HCT116 (cell line): ENCODE measurements around the gene DOCK10. TPM values are rescaled to one million over a fixed set of nuclear protein-coding genes. Genes with fewer than 3 reads are reported as not detected.

Source experiments
- ATAC-seq: fragments of 200-7000 bp; cut with Tn5 transposase; 2 replicates; pipeline ENCODE4 v1.9.1; 2020; ENCODE audit warnings: mild to moderate bottlenecking, moderate library complexity
- BruUV-seq: library from RNA; stranded (reverse); fragments of 400-500 nt; replicated peaks from 2 replicates; lab custom pipeline; 2021; lab: Mats Ljungman, UMichigan
- CTCF ChIA-PET: fragments of 300-600 bp; sonication (Branson Sonifier 250); formaldehyde crosslinking; loops from one replicate; lab custom pipeline; 2021; ENCODE audit warnings: antibody characterized with exemption; lab: Charles Lee
- POLR2A ChIA-PET: fragments of 300-600, 350-600 bp; sonication (Branson Sonifier 250); formaldehyde crosslinking; loops from one replicate; lab custom pipeline; 2021; ENCODE audit warnings: antibody characterized with exemption; lab: Charles Lee
- RAD21 ChIA-PET, 2 experiments: fragments of 300-600 bp; sonication (Branson Sonifier 250); formaldehyde crosslinking; loops; one replicate each; lab custom pipeline; 2023; ENCODE audit warnings: low total read pairs in 2 of 2; ENCODE audit not compliant: uncharacterized antibody in 2 of 2, unreplicated experiment in 2 of 2, low non-redundant PET in 1 of 2; lab: Charles Lee
- DNase-seq: peaks from one replicate; pipeline ENCODE4 v3.0.0-alpha.2; 2010; ENCODE audit warnings: low read depth, low spot score
- H2AFZ ChIP-seq: fragments of 200-600 bp; shearing (Covaris generic), sonication (generic); 2 replicates; pipeline ENCODE4 v1.6.1; 2017; ENCODE audit warnings: low read depth, mixed run types, mixed read lengths, antibody characterized with exemption, low read length; ENCODE audit not compliant: poor library complexity, severe bottlenecking
- H3K27ac ChIP-seq: 2 replicates; pipeline ENCODE4 v1.5.1; 2012; ENCODE audit warnings: low read depth, low read length
- H3K27me3 ChIP-seq: fragments of 200-600 bp; sonication (generic); 2 replicates; pipeline ENCODE4 v1.6.1; 2016; ENCODE audit warnings: mixed run types, low read length, mixed read lengths; ENCODE audit not compliant: insufficient read depth
- H3K36me3 ChIP-seq, 2 experiments: fragments of 200-500 bp in 1 of 2; fragments of 200-600 bp in 1 of 2; sonication (Bioruptor generic) in 1 of 2; sonication (generic) in 1 of 2; 2 replicates each; pipeline versions ENCODE4 v1.5.1 to v1.6.1; 2014 to 2016; ENCODE audit warnings: low read length in 2 of 2, inconsistent platforms in 1 of 2, mixed read lengths in 1 of 2, mixed run types in 1 of 2; ENCODE audit not compliant: insufficient read depth in 2 of 2, control insufficient read depth in 1 of 2
- H3K4me1 ChIP-seq, 2 experiments: fragments of 200-600 bp in 1 of 2; sonication (generic) in 1 of 2; 2 replicates each; pipeline versions ENCODE4 v1.5.1 to v1.6.1; 2012 to 2017; ENCODE audit warnings: low read length in 2 of 2, inconsistent platforms in 1 of 2, mild to moderate bottlenecking in 1 of 2, mixed read lengths in 1 of 2, mixed run types in 1 of 2, moderate library complexity in 1 of 2; ENCODE audit not compliant: insufficient read depth in 2 of 2, control insufficient read depth in 1 of 2
- H3K4me2 ChIP-seq: fragments of 200-600 bp; sonication (generic); 2 replicates; pipeline ENCODE4 v1.6.1; 2017; ENCODE audit warnings: mixed run types, low read length, mixed read lengths
- H3K4me3 ChIP-seq, 2 experiments: fragments of 200-600 bp in 1 of 2; sonication (generic) in 1 of 2; replicated peaks in 1 of 2; 2 replicates each; pipeline ENCODE4 v1.5.1; 2011 to 2016; ENCODE audit warnings: low read length in 2 of 2, control low read depth in 1 of 2, low read depth in 1 of 2, mild to moderate bottlenecking in 1 of 2, mixed read lengths in 1 of 2, mixed run types in 1 of 2
- H3K79me2 ChIP-seq: fragments of 200-600 bp; sonication (generic); 2 replicates; pipeline ENCODE4 v1.6.1; 2017; ENCODE audit warnings: mild to moderate bottlenecking, mixed run types, low read length, moderate library complexity, mixed read lengths; ENCODE audit not compliant: insufficient read depth
- H3K9ac ChIP-seq: fragments of 200-600 bp; sonication (generic); 2 replicates; pipeline ENCODE4 v1.6.1; 2016; ENCODE audit warnings: low read length, mixed read lengths
- H3K9me2 ChIP-seq: fragments of 200-600 bp; sonication (generic), shearing (Covaris generic); 2 replicates; pipeline ENCODE4 v1.6.1; 2017; ENCODE audit warnings: mixed run types, mild to moderate bottlenecking, moderate library complexity; ENCODE audit not compliant: insufficient read depth
- H3K9me3 ChIP-seq, 2 experiments: fragments of 200-500 bp in 1 of 2; fragments of 200-600 bp in 1 of 2; sonication (Bioruptor generic) in 1 of 2; sonication (generic) in 1 of 2; 2 replicates each; pipeline ENCODE4 v1.6.1; 2014 to 2017; ENCODE audit warnings: low read length in 2 of 2, mixed read lengths in 2 of 2, inconsistent platforms in 1 of 2, low read depth in 1 of 2, mild to moderate bottlenecking in 1 of 2, mixed run types in 1 of 2, moderate library complexity in 1 of 2; ENCODE audit not compliant: control insufficient read depth in 1 of 2, insufficient read depth in 1 of 2
- H4K20me1 ChIP-seq: fragments of 200-600 bp; sonication (generic), shearing (Covaris generic); 2 replicates; pipeline ENCODE4 v1.6.1; 2017; ENCODE audit warnings: mixed run types, mild to moderate bottlenecking, moderate library complexity; ENCODE audit not compliant: insufficient read depth
- CBX3 ChIP-seq: IDR thresholded peaks from 2 replicates; pipeline ENCODE4 v1.6.1; 2012; ENCODE audit warnings: low read depth
- CEBPB ChIP-seq: IDR thresholded peaks from 2 replicates; pipeline ENCODE4 v1.6.1; 2012; ENCODE audit warnings: low read depth
- CTCF ChIP-seq, 3 experiments: fragments of 200-600 bp in 1 of 3; sonication (generic) in 1 of 3; IDR thresholded peaks in 2 of 3; conservative IDR thresholded peaks in 1 of 3; 2 replicates each; pipeline ENCODE4 v1.5.1; 2012 to 2017; ENCODE audit warnings: low read depth in 2 of 3, low read length in 2 of 3, antibody characterized with exemption in 1 of 3, borderline replicate concordance in 1 of 3, control low read depth in 1 of 3, mild to moderate bottlenecking in 1 of 3, mixed read lengths in 1 of 3, mixed run types in 1 of 3, moderate library complexity in 1 of 3; ENCODE audit not compliant: insufficient read depth in 1 of 3
- EGR1 ChIP-seq: IDR thresholded peaks from 2 replicates; pipeline ENCODE4 v1.6.1; 2012; ENCODE audit warnings: low read depth
- ELF1 ChIP-seq: IDR thresholded peaks from 2 replicates; pipeline ENCODE4 v1.6.1; 2012; ENCODE audit warnings: low read depth, borderline replicate concordance
- EZH2 ChIP-seq: fragments of 200-600 bp; sonication (generic); IDR thresholded peaks from 2 replicates; pipeline ENCODE4 v1.6.1; 2017; ENCODE audit warnings: antibody characterized with exemption, mixed run types
- EZH2phosphoT487 ChIP-seq: fragments of 200-600 bp; IDR thresholded peaks from 2 replicates; pipeline ENCODE4 v1.6.1; 2018; ENCODE audit warnings: antibody characterized with exemption, borderline replicate concordance
- JUND ChIP-seq: IDR thresholded peaks from 2 replicates; pipeline ENCODE4 v1.6.1; 2012
- MAX ChIP-seq: IDR thresholded peaks from 2 replicates; pipeline ENCODE4 v1.6.1; 2012
- POLR2AphosphoS5 ChIP-seq: IDR thresholded peaks from 2 replicates; pipeline ENCODE4 v1.6.1; 2011; ENCODE audit warnings: mild to moderate bottlenecking, low read depth, low read length, moderate library complexity
- SRF ChIP-seq: IDR thresholded peaks from 2 replicates; pipeline ENCODE4 v1.6.1; 2012; ENCODE audit warnings: low read depth
- TCF7L2 ChIP-seq: IDR thresholded peaks from 2 replicates; pipeline ENCODE4 v1.7.0; 2011; ENCODE audit warnings: borderline replicate concordance, inconsistent platforms; ENCODE audit not compliant: insufficient read depth, insufficient read length; ENCODE audit errors: extremely low read depth
- intact Hi-C: fragments of 100-400 bp; cut with micrococcal nuclease; formaldehyde crosslinking; loops from 2 replicates; pipeline ENCODE4 v1.10.0; 2022
- total RNA-seq: library from RNA; stranded (reverse); gene quantifications from one replicate; pipeline ENCODE4 v1.2.1, GENCODE V29; 2021; ENCODE audit not compliant: unreplicated experiment

Gene DOCK10
- total RNA-seq, 1 experiment from 2014 or later, result 0.54 TPM

GRCh38 chr2:225027061-225027762 lies 15.1 kb downstream of the DOCK10 start:
- Histone ChIP-seq H3K4me1 (no peaks in the 10 kb centered on the region), H3K9ac (no peak overlapping the region), H3K36me3 (no peaks in the 10 kb centered on the region), H3K4me2 (no peak overlapping the region), H3K27me3 (no peaks in the 10 kb centered on the region), H3K4me3 (no peak overlapping the region), H2AFZ (no peak overlapping the region), H3K9me3 (no peaks in the 10 kb centered on the region), H3K27ac (no peak overlapping the region), H3K79me2 (no peaks in the 10 kb centered on the region), H4K20me1 (no peaks in the 10 kb centered on the region), H3K9me2 (no peaks in the 10 kb centered on the region)
- ChIA-PET RAD21 (no interaction called here), CTCF (no interaction called here), POLR2A (no interaction called here)
- no peak for ATAC-seq
- BruUV-seq, result no TSS peak
- TF ChIP-seq MAX (no peak), CBX3 (no peak), EZH2 (no peak), EGR1 (no peak), CTCF (IDR thresholded peaks at IDR 0.05 in 2 of 3, conservative IDR thresholded peaks at IDR 0.05 in 1 of 3; ENCODE audit: borderline replicate concordance in 1 of 3, insufficient read depth in 1 of 3, low read depth in 2 of 3, low read length in 2 of 3) (no peak), SRF (no peak), ELF1 (no peak), EZH2phosphoT487 (no peak), POLR2AphosphoS5 (no peak), JUND (no peak), CEBPB (no peak), TCF7L2 (no peak)
- intact Hi-C loops, result no loop called here
- DNase-seq, result no peak
